RWPE2 (cell line): Measurements from ENCODE around the gene TESK2.

Experiments
- ATAC-seq: fragments of 200-7000 bp; cut with Tn5 transposase; 3 replicates; pipeline ENCODE4 v1.9.1; 2021; ENCODE audit warnings: low read depth
- DNase-seq: peaks from one replicate; pipeline ENCODE4 v3.0.0-alpha.2; 2020; ENCODE audit warnings: low spot score
- H3K27ac ChIP-seq: fragments of 450-650 bp; 2 replicates; pipeline ENCODE4 v1.5.1; 2017; ENCODE audit warnings: mild to moderate bottlenecking; ENCODE audit not compliant: poor library complexity, severe bottlenecking
- H3K27me3 ChIP-seq: fragments of 250-450 bp; sonication (Bioruptor Pico); 2 replicates; pipeline ENCODE4 v1.5.1; 2021; ENCODE audit warnings: mild to moderate bottlenecking, moderate library complexity; ENCODE audit not compliant: insufficient read depth, poor library complexity, severe bottlenecking
- H3K36me3 ChIP-seq: fragments of 250-450 bp; sonication (Bioruptor Pico); 2 replicates; pipeline ENCODE4 v1.5.1; 2020; ENCODE audit warnings: low read depth, mild to moderate bottlenecking, moderate library complexity
- H3K4me1 ChIP-seq: fragments of 250-450 bp; sonication (Bioruptor Pico); 2 replicates; pipeline ENCODE4 v1.5.1; 2021; ENCODE audit warnings: mild to moderate bottlenecking, moderate library complexity; ENCODE audit not compliant: insufficient read depth, poor library complexity, severe bottlenecking
- H3K4me3 ChIP-seq: fragments of 250-450 bp; sonication (Bioruptor Pico); 2 replicates; pipeline ENCODE4 v1.5.1; 2021; ENCODE audit warnings: mild to moderate bottlenecking, moderate library complexity; ENCODE audit not compliant: severe bottlenecking
- H3K9me3 ChIP-seq: fragments of 250-450 bp; sonication (Bioruptor Pico); 2 replicates; pipeline ENCODE4 v1.5.1; 2021; ENCODE audit warnings: mild to moderate bottlenecking, moderate library complexity; ENCODE audit not compliant: severe bottlenecking
- CTCF ChIP-seq: fragments of 450-650 bp; IDR thresholded peaks from one replicate; pipeline ENCODE4 v1.5.1; 2017; ENCODE audit warnings: mild to moderate bottlenecking, moderate library complexity; ENCODE audit not compliant: poor library complexity, severe bottlenecking

The TESK2 gene

GRCh38 chr1:45356186-45356585 is 134.8 kb downstream of the TESK2 start:
- peak; percentile 92 for ATAC-seq
- no peak for TF ChIP-seq CTCF
- H3K27ac ChIP-seq: no peak overlapping the region
- no peaks in the 10 kb centered on the region for H3K9me3 ChIP-seq
- peaks cover 10% of the 10 kb centered on the region for H3K4me1 ChIP-seq
- no peaks in the 10 kb centered on the region for H3K27me3 ChIP-seq
- no peak overlapping the region for H3K4me3 ChIP-seq
- no peak for DNase-seq
- H3K36me3 ChIP-seq: no peaks in the 10 kb centered on the region

GRCh38 chr1:45355683-45356082 is 135.3 kb downstream of the TESK2 start:
- Histone ChIP-seq H3K4me3 (no peak overlapping the region), H3K27ac (no peak overlapping the region), H3K9me3 (no peaks in the 10 kb centered on the region), H3K27me3 (no peaks in the 10 kb centered on the region), H3K4me1 (peaks cover 10% of the 10 kb centered on the region), H3K36me3 (no peaks in the 10 kb centered on the region)
- DNase-seq (no peak), ATAC-seq (peak; percentile 43; the same call in 2 of the 3 replicates)
- no peak for TF ChIP-seq CTCF

GRCh38 chr1:45354838-45355237 is 136.1 kb downstream of the TESK2 start:
- Histone ChIP-seq H3K27me3 (no peaks in the 10 kb centered on the region), H3K4me3 (no peak overlapping the region), H3K27ac (no peak overlapping the region), H3K4me1 (peaks cover 6% of the 10 kb centered on the region), H3K36me3 (no peaks in the 10 kb centered on the region), H3K9me3 (no peaks in the 10 kb centered on the region)
- no peak for TF ChIP-seq CTCF
- ATAC-seq (no peak), DNase-seq (no peak)

- Histone ChIP-seq H3K36me3 (no peaks in the 10 kb centered on the region), H3K27me3 (no peaks in the 10 kb centered on the region), H3K4me1 (peaks cover 16% of the 10 kb centered on the region), H3K27ac (no peak overlapping the region), H3K9me3 (no peaks in the 10 kb centered on the region), H3K4me3 (no peak overlapping the region)
- no peak for ATAC-seq
- TF ChIP-seq CTCF: no peak
- no peak for DNase-seq
Measured at GRCh38 chr1:45353685-45354084, 137.3 kb downstream of the TESK2 start.

- Histone ChIP-seq H3K36me3 (no peaks in the 10 kb centered on the region), H3K4me1 (peaks cover 27% of the 10 kb centered on the region), H3K27ac (no peak overlapping the region), H3K4me3 (no peak overlapping the region), H3K9me3 (no peaks in the 10 kb centered on the region), H3K27me3 (no peaks in the 10 kb centered on the region)
- no peak for TF ChIP-seq CTCF
- ATAC-seq (no peak), DNase-seq (no peak)
Measured at GRCh38 chr1:45351508-45351907, 139.5 kb downstream of the TESK2 start.
